Tibial artery (tissue), 4 donors: ENCODE results near the gene ZNF385D.

Experiments
- DNase-seq, 2 donors: peaks; one replicate each; pipeline ENCODE4 v3.0.0-alpha.2; 2019
- H3K27ac ChIP-seq, 2 donors: fragments of 200-600 bp; sonication (generic) in 1 of 2; 1 replicate in 1 of 2; 2 replicates in 1 of 2; pipeline ENCODE4 v1.5.1; 2018 to 2019; ENCODE audit warnings: mild to moderate bottlenecking in 1 of 2
- H3K27me3 ChIP-seq, 2 donors: fragments of 200-600 bp; sonication (generic) in 1 of 2; one replicate each; pipeline versions ENCODE4 v1.5.1 to v1.6.0; 2016 to 2019
- H3K36me3 ChIP-seq, 3 donors: fragments of 200-600 bp; sonication (generic) in 2 of 3; one replicate each; pipeline ENCODE4 v1.5.1; 2016 to 2019; ENCODE audit warnings: mild to moderate bottlenecking in 2 of 3
- H3K4me1 ChIP-seq, 4 donors: fragments of 200-600 bp; sonication (generic) in 2 of 4; 1 replicate in 3 of 4; 2 replicates in 1 of 4; pipeline ENCODE4 v1.5.1; 2016 to 2019
- H3K4me3 ChIP-seq, 2 donors: fragments of 200-600 bp; sonication (generic) in 1 of 2; 1 replicate in 1 of 2; 2 replicates in 1 of 2; pipeline ENCODE4 v1.5.1; 2018 to 2019; ENCODE audit warnings: mild to moderate bottlenecking in 2 of 2
- H3K9me3 ChIP-seq, 3 donors: fragments of 200-600 bp; sonication (generic) in 1 of 3; one replicate each; pipeline ENCODE4 v1.5.1; 2016 to 2019
- intact Hi-C: fragments of 100-400 bp; cut with DNase I; formaldehyde crosslinking; loops from one replicate; pipeline ENCODE4 v1.15.0; 2023; ENCODE audit warnings: low total_unique reads
- TF ChIP-seq, protein P1 (sequence below), 2 experiments: fragments of 200-600 bp in 1 of 2; fragments of 450-650 bp in 1 of 2; IDR thresholded peaks; one replicate each; pipeline ENCODE4 v1.5.1; 2017 to 2019; ENCODE audit warnings: antibody characterized with exemption in 2 of 2, mild to moderate bottlenecking in 1 of 2, moderate library complexity in 1 of 2

The ZNF385D gene

DNA sequence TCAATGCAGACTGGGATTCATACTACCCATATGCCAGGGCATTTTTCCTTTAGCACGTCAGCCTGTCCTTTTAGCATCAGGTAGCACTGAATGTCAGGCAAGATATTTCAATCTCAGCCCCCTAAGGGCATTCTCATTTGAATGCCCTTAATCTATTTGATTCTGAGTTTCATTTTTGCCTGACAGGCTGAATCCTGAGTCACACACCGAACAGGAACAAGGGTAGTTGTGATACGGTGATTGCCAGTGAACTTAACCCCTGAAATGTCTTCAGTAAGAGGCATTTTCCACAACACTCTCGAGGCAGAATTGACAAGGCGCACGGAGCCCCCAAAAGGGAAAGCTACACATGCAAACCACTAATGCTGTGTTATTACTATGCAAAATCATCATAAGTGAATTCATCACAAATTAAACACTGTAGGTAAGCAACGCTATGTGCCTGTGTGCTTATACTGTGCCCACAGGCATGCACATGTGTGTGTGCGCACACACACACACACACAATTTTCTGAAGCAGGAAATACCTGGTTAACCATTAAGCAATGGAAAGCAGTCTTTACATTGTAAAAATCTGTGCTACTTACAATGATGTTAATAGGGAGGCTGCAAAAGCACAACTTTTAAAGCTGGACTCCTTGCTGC, 130.4 kb downstream of the ZNF385D start:
- H3K4me3 ChIP-seq, result no peak overlapping the region
- no peaks in the 10 kb centered on the region for H3K9me3 ChIP-seq
- DNase-seq, result no peak
- H3K4me1 ChIP-seq, result no peaks in the 10 kb centered on the region
- TF ChIP-seq, protein P1, sequence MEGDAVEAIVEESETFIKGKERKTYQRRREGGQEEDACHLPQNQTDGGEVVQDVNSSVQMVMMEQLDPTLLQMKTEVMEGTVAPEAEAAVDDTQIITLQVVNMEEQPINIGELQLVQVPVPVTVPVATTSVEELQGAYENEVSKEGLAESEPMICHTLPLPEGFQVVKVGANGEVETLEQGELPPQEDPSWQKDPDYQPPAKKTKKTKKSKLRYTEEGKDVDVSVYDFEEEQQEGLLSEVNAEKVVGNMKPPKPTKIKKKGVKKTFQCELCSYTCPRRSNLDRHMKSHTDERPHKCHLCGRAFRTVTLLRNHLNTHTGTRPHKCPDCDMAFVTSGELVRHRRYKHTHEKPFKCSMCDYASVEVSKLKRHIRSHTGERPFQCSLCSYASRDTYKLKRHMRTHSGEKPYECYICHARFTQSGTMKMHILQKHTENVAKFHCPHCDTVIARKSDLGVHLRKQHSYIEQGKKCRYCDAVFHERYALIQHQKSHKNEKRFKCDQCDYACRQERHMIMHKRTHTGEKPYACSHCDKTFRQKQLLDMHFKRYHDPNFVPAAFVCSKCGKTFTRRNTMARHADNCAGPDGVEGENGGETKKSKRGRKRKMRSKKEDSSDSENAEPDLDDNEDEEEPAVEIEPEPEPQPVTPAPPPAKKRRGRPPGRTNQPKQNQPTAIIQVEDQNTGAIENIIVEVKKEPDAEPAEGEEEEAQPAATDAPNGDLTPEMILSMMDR (IDR thresholded peaks at IDR 0.05), result no peak
- no peaks in the 10 kb centered on the region for H3K36me3 ChIP-seq
- no peaks in the 10 kb centered on the region for H3K27me3 ChIP-seq
- no peak overlapping the region for H3K27ac ChIP-seq
- intact Hi-C loops, result no loop called here

- no peaks in the 10 kb centered on the region for H3K36me3 ChIP-seq
- no peaks in the 10 kb centered on the region for H3K4me1 ChIP-seq
- no peak for DNase-seq
- H3K9me3 ChIP-seq, result no peaks in the 10 kb centered on the region
- no peak overlapping the region for H3K27ac ChIP-seq
- TF ChIP-seq, protein P1 (IDR thresholded peaks at IDR 0.05), result no peak
- H3K4me3 ChIP-seq, result no peak overlapping the region
- no peaks in the 10 kb centered on the region for H3K27me3 ChIP-seq
- intact Hi-C loops, result no loop called here
Observed at GRCh38 chr3:21618695-21619094, 132.3 kb downstream of the ZNF385D start.

GRCh38 chr3:21613372-21614070, 137.5 kb downstream of the ZNF385D start:
- Histone ChIP-seq H3K4me1 (no peaks in the 10 kb centered on the region), H3K27me3 (no peaks in the 10 kb centered on the region), H3K36me3 (no peaks in the 10 kb centered on the region), H3K4me3 (no peak overlapping the region), H3K9me3 (no peaks in the 10 kb centered on the region), H3K27ac (no peak overlapping the region)
- no peak for DNase-seq
- TF ChIP-seq, protein P1 (IDR thresholded peaks at IDR 0.05), result no peak
- intact Hi-C loops, result no loop called here

GRCh38 chr3:21601178-21601577, 149.8 kb downstream of the ZNF385D start:
- H3K4me3 ChIP-seq, result no peak overlapping the region
- no peaks in the 10 kb centered on the region for H3K36me3 ChIP-seq
- H3K4me1 ChIP-seq, result no peaks in the 10 kb centered on the region
- H3K27me3 ChIP-seq, result no peaks in the 10 kb centered on the region
- intact Hi-C loops, result no loop called here
- no peak overlapping the region for H3K27ac ChIP-seq
- TF ChIP-seq, protein P1 (IDR thresholded peaks at IDR 0.05), result no peak
- DNase-seq, result no peak
- H3K9me3 ChIP-seq, result no peaks in the 10 kb centered on the region

GRCh38 chr3:21599890-21600289, 151.1 kb downstream of the ZNF385D start:
- Histone ChIP-seq H3K4me3 (no peak overlapping the region), H3K9me3 (no peaks in the 10 kb centered on the region), H3K27ac (no peak overlapping the region), H3K36me3 (no peaks in the 10 kb centered on the region), H3K27me3 (no peaks in the 10 kb centered on the region), H3K4me1 (no peaks in the 10 kb centered on the region)
- intact Hi-C loops, result no loop called here
- TF ChIP-seq, protein P1 (IDR thresholded peaks at IDR 0.05), result no peak
- no peak for DNase-seq
